HG03039 (cell line): ENCODE measurements around the gene CYSTM1.

Source experiments
- ATAC-seq: cut with Tn5 transposase; IDR thresholded peaks from one replicate; pipeline ENCODE4 v1.9.1; 2021; ENCODE audit warnings: mild to moderate bottlenecking, moderate library complexity; ENCODE audit not compliant: unreplicated experiment

CYSTM1 gene, protein sequence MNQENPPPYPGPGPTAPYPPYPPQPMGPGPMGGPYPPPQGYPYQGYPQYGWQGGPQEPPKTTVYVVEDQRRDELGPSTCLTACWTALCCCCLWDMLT

DNA sequence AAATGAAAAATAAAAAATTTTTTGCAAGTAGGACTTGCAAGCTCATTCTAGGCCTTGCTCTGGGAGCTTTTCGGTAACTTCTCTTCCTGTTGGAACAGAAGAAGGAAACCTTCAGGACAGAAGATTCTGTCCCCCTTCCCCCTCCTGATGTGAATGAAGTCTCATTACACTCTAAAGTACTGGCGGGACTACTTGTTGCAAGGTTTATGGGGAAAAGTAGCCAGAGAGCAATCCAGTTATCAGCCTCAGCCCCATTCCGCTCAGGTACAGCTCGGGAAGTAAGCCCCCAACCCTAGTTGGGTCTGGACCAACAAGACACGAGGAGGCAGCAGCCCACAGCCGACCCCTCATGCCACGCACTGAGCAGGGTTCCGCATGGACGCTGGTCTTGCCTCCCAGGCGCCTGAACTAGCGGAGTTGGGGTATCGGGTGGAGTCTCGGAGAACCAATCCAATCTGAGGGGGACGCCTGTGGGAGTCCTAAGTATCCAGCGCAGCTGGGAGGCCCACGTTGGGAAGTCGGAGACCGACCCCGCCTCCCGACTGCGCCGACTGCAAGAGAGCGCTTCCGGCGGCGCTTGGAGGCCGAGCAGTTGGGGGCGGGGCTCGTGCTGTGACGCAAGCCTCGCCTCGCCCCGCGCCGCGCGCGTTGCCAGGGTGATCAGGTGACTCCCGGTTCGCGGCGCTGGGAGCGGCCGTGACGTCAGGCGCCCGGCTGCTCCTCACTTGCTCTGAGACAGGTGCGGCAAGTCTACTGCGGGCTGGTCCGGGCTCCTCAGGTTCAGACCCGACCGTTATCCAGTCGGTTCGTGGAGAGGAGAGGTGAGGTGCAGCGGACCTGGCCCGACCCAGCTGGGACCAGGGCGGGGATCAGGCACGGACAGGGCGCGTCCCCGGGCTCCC lies at the start of gene CYSTM1:
CYSTM1 (plus strand) TSS at position 724 of the 902 bp plus-strand sequence. CDS start 19,278 bp downstream, outside the sequence.
- ATAC-seq: peak; percentile 95

DNA sequence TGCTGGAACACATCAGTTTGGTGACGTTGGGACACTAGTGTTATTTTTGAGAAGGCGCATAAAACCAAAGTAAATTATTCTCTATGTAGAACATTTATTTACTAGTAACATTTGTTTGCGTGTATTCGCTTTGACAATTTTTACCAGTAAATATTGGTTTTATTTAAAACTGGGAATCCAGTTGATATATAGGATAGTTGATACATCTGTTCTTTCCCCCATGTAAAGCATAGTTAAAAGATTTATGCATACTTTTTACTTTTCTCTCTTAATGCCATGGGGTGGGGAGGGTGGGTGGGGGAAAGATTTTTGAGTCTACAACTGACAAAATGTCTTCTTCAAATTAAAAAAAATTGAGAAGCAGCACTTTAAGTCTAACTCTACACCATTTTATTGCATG lies 49.4 kb upstream of the CYSTM1 start, which contains the start of gene IGIP:
IGIP (plus strand) TSS at position 301 of the 400 bp plus-strand sequence. CDS start 2,540 bp downstream, outside the sequence.
- no peak for ATAC-seq

DNA sequence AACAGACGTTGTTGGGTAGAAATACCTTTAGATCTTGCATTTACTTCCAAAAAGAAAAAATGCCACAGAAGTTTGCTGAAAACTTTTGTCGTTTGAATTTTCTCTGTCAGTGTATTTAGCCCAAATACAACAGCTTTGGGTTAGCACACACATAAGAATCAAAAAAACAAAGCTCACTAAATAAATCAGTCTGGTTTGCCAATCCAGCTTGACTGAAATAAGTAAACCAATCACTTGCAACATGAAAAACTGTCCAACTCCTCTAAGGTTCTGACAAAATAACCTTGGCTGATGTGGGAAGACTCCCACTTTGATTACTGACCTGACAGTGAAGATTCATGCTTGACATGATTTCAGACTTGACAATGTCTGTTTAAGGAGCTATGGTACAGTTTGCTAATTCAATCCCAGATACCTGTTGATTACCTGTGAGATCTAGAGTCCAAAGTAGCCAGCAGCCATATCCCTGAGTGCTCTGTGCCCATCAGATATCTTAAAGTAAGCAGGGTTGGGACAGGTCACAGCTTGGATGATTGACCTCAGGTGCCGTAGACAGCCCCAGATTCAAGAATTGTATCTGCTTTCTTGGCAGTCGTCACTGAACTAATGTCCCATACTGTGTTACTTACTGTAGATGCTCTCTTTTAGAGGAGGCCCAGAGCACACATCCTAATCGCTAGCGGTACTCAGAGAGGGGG lies 48.5 kb upstream of the CYSTM1 start:
- ATAC-seq: no peak

DNA sequence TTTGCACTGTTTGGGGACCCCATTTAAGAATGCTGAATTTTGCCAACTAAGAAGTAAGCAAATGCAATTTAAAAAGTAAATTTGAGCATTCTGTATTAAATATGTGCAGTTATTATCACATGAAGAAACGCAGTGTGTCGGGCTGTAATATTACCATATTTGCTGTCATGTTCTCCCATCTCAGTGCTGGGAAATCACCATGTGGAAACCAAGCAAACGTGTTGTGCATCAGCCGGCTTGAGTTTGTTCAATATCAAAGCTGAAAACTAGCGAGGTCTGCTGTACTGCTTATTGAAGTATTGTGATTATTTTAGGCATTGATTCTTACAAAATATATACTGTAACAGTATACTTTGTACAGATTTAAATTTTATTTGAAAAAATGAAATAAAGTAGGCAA lies 46.6 kb upstream of the CYSTM1 start:
- no peak for ATAC-seq

DNA sequence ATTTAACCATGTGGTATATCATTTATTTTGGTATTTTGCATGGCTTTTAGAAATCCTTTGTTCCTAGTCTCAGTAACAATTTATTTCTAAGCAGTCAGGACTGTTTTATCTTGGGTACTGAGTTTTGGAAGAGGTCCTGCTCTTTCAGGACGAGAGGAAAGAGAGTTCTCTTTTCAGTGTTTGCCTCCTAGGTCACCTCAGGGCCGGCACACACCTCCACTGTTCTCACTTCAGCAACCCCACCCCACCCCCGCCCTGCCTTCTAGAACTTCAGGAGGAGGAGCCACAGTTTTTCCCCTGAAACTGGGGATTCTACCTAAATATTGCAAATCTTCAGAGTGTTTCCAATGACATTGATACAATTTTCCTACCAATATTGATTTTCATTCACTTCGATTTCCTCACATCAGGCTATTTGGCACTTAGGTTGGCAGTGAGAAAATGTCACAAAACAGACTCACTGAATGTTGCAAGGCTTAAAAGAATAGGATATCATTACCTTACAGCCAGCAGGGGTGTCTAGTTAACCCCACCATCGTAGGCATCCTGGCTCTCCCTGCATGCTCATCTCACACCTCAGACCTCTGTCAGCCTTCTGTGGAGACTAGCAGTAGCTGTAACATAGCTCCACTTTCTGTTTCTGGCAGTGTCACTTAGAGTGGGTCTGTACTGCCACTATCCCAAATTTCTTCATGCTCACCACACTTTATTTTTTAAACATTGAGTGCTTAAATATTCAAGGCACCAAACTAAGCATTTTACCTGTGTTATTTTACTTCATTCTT lies 43.8 kb upstream of the CYSTM1 start:
- no peak for ATAC-seq

DNA sequence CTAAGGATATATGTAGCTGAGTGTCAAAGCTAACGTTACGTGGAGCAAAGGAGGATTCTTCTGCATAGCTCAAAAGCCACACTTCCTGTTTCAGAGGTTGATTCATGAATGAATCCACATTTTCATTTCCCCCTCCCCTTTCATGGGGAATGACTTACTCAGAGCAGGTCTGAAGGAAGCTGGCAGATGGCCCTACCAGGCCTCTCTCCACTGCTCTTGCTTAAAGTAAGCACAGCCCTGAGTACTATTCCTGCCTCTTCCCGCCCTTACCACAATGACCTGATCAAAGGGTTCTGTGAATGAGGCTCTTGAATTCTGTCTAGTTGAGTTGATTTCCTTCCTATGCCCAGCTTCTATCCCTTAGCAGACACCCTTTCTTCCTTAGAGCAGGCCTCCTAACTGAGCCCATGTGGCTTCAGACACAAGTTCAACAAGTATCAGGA lies 43.0 kb upstream of the CYSTM1 start:
- ATAC-seq: no peak

DNA sequence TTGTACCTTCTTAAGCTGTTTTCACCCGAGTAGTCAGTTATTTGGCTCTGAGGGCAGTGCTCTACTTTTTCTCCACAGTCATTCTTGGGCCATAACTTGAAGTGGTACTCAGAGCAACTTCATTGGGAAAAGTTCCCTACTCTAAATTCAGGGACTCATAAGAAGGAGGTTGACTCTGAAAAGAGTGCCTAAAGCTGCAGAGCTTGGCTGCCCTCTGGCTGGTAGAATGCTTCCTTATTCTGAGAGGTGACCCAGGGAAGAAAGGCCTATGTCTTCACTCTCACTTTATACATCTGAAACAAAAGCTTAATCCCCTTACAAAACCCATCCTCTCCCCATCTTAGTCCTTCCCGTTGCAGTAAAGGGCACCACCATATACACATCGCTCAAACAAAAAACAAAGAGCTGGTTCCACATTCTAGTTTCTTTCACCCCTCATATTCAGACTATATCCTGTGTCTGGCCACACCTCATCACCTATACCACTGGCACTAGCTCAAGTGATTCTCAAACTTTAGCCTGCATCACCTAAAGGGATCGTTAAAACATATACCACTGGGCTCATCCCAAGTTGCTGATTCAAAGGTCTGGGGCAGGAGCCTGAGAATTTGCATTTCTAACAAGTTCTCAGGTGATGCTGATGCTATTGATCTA lies 41.3 kb upstream of the CYSTM1 start:
- ATAC-seq: no peak

DNA sequence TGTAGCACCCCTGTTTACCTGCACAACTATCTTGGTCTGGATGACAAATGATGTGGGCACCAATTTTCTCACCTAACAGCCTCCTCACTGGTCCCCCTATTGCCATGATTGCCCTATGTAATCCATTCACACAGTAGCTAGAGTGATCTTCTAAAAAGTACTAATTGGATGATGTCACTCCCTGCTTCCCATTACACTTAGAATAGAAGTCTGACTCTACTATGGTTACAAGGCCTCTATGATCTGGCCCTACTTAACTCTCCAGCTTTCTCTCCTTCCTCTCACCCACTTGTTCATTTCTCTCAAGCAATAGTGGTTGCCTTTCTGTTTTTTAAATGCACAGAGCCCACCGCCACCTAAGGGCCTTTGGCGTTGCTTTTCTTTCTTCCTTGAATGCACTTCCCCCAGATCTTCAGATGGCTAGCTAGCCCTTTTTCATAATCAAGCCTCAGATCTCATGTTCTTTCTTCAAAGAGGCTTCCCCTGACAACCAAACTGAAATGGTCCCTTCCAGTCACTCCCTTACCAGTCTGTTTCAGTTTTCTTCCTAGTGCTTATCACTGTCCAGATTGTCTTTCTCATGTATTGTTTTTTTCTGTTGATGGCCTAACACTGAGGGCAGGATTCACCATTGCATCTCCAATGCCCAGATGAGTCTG lies 40.6 kb upstream of the CYSTM1 start:
- ATAC-seq: no peak

DNA sequence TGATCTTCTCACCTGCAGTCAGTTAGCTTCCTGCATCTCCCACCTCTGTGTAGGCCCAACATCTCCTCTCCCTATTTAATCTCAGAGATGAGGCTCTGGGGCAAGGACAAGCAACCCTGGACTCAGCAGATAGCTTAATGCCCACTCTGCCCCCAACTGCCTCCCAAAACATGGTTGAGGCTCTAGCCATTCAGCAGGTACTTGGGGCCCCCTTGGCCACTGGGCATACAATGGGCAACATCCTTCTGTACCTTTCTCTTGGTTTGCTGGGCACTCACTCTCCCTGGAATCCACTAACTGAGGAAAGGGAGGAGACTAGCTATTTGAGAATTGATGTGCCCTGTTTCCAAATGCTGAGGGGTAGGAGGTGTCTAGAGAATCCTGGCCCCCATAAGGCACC lies 39.9 kb upstream of the CYSTM1 start:
- ATAC-seq: no peak

DNA sequence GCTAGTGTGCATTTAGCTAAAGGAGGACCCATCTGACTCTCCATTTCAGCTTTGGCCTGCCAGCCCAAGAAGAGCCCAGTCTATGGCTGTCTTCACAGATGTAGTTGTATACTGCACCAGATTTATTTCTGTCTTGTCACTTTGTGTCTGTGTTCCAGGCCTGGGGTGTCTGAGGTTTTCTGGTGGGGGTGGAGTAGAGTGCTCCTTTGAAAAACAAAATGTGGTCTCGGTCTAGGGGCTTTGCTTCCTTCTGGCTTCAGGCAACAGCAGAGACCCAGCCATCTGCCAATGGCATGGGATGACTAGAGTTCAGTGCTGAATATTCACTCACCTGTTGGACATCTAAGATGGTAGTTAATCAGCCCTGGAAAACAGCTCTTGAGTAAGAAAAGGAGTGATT lies 38.4 kb upstream of the CYSTM1 start:
- ATAC-seq: no peak

DNA sequence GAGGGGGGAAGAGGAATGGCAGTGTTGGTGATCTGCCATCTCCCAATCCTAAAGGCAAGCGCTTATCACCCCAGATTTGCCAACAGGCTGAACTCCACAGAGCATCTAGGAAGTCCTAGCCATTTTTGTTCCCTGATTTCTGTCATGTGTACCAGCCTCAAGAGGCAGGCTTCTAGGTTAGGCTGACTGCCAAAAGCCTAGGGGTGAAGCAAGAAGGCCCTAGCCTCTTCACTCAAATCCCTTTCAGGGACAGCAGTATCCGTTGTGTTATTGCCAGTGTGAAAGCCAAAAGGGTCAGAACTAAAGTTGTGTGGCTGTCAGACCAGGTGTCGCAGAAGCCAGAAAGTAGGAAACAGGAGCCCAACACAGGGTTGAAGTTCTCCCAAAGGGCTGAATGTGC lies 34.6 kb upstream of the CYSTM1 start:
- ATAC-seq: no peak

DNA sequence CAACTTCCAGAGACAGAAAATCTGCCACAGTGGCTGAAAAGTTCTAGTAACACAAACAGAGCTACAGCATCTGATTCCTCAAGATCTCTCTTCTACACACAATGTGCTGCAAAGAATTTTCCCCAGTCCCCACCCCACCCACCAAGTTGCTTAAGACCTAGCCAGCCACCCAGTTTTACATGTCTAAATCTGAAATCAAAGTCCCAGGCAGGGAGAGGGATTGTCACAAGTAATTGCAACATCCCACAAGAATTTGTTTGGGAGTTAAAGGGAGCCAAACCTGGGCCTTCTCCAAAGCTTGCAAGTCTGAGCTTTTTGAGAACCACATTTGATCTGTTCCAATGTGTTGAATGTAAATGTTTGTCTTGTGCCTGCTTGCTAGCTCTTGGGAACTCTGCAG lies 33.7 kb upstream of the CYSTM1 start:
- no peak for ATAC-seq

DNA sequence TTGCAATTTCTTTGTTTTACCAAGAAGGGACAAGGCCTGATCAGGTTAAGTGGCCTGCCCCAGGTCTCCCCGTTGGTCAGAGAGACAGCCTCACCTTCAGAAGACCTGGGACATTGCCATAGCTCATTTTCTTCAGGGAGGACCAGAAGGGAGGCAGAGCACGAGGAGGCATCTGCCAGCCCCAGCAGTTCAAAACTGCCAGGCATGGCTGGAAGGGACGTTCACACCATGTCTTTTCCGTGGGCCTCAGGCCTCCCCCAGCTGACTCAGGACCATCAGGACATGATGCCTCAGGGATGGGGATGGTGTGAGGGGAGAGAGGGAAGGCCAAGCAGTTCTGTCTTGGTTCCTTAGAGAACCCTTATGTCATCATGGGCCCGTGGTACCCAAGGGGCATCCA lies 32.7 kb upstream of the CYSTM1 start:
- no peak for ATAC-seq

DNA sequence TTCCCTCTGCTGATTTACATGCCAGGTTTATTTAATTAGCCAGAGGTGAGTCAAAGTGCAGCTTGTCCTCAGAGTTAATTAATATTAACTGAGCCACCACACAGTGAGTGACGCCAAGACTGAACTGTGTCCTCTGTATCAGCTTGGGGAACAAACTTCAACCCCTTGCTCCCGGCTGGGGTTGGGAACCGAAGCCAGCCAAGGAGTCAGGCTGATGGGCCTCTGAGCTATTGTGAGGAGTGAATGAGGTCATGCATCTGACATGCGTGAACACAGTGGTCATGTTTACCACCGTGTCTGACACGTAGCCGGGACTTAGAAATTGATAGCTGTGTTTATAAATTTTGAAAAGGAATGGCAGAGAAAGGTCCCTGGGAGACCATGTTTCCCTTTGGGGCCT lies 32.1 kb upstream of the CYSTM1 start:
- ATAC-seq: no peak

DNA sequence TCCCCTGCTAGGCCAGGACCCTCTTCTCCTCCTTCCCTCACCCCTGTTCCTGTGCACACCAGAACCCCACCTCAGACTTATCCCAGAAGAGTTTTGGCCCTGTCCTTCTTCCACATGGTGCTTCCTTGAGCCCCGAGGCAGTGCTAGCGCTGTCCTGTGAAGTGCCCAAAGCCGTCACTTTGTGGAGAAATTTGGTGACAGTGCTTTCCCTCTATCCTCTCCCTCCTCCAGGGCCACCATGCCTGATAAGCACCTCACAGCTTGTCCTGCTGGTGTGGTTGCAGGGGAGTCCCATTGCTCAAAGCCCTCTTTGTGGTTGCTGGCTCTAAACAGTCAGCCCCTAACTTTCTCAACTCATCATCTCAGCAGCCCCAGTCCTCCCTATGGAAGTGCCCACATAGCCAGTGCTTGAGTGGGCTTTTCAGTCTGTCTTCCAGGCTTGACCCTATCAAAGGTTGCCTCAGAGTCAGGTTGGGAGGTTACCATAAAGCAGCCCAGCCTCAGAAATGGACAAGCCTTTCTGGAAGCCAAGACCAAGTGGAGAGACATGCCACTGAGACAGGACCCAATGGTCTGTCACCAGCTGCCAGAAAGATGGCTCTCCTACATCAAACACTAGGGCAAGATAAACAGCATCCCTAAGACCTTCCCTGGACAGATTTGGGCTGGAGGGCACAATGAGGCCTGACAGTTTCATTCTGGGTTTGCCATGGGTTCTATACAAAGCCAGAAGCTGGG lies 31.3 kb upstream of the CYSTM1 start:
- ATAC-seq: no peak

DNA sequence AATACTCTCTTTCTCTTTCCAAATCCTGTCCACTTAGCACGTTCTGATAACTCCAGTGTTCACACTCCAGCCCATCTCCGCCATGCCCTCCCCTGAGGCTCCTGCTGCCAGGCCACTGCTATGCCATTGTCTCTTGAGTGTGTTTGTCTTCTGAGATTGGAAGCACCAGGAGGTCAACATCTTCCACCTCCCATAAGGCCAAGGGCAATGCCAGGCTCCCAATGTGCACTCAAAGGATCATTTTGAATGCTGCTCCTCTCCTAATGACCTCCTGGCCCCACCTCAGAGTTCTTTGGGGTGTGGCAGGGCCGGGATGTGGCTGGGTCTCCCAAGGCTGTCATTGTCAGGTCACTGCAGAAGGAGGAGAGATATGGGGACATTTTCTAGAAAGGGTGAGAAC lies 29.7 kb upstream of the CYSTM1 start:
- ATAC-seq: no peak

DNA sequence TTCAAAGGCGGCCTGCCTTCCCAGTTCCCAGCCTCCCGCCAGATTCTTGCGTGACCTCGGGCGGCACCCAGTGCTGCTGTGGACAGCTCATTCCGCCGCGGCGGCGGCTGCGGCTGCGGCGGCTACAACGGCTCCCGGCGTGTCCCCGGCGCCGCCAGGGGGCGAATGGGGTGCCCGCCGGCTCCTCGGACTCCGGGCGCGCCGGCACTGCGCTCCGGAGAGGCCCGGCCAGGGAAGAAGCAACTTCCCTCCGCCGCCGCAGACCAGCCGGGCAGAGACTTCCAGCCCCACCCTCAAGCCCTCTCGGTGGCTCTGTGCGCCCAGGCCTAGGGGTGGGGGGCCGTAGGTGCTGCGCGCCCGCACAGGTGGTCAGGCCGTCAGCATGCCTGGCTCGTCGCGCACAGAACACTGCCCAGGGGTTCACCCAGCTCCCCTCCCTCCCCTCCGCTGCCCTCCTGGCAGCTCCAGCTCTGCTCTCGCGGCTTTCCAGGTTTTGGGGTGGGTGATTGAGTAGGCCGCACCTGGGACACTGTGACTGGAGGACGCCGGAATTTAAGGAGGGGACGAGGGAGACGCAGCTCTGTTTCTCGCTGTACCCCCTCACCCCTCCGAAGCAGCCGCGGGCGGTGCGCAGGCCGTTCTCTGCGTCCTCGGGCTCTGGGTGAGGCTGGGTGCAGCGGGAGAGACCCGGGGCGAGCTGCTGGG lies 29.0 kb upstream of the CYSTM1 start:
- no peak for ATAC-seq

DNA sequence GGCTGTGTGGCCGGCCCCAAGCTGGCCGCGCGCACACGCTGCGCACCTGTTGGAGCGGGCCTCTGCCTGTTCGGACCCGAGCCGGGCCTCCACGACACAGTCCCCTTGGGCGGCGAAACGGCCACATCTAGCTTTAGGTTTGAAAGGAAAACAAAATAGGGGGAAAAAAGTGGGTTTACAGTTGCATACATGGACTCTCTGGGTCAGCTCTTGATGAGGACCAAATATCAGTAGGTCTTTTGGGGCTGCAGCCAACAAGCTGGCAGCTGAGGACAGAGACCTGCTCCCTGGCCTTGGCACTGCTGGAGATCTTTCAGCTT lies 28.5 kb upstream of the CYSTM1 start:
- ATAC-seq: no peak

DNA sequence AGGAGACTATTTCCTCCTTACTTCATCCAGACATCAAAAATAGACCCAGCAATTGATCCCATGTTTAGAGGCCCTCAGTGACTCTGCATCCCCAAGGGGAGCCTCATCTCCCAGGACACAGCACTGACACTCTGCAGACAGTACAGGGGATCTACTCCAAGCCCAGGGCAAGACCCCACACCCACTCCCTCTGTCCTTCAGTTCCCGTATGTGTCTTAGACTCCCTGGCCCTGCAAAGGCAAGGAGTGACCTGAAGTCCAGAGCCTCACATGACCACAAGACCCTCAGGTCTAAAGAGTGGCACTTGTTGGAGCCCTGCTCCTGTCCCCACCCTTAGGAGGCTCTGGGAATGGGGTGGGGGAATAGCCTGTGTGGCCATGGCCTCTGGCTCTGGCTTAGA lies 27.5 kb upstream of the CYSTM1 start:
- ATAC-seq: no peak
